GM18858 (cell line): ENCODE data around the gene BST1.
"Not testable (repeated sequence)": the region's sequence is repeated elsewhere in the genome, so short reads cannot be mapped to it uniquely, and the experiment has no call there.

ENCODE experiments used
- ATAC-seq: cut with Tn5 transposase; IDR thresholded peaks from one replicate; pipeline ENCODE4 v1.9.1; 2021; ENCODE audit not compliant: unreplicated experiment

BST1 gene

DNA sequence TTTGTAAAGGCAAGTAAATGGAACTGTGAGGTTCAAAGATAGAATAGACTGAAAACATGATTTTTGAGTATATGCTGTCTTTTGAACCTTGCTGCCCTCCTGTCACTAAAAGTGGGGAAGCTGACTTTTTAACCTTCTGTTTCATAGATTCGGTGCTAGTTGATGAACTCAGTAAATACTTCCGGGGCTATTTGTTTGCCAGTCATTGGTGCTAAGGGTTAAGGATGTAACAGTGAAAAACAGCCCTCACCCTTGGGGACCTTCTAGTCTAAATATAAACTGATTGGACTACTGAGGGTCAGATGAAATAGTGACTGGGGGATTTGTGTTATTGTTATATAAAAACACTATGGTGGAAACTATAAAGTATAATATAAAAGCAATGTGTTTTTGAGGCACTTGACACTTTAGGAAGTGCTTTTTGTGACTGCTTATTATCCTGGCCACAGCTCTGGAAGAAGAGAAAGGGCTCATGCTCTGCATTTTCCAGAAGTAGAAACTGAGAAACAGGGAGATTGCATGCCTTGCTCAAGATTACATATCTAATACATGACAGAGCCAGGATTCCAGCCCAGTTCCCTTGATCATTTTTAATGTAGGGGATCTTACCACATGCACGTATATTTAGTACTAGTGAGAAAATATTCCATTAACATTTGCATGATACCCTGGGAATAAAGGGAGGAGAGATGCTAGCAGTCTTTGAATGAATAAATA, 3.9 kb downstream of the BST1 start:
- ATAC-seq = no peak

DNA sequence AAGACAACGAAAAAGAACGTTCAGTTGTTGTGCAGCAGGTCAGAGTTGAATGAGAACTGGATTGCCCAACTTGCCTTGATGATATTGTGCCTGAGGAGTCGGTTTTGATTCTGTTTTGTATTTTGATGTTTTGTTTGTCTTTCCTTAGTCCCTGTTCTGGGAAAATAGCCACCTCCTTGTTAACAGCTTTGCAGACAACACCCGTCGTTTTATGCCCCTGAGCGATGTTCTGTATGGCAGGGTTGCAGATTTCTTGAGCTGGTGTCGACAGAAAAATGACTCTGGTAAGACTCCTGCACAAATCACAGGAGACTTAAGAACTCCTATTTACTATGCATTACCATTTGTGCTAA, 4.5 kb downstream of the BST1 start:
- ATAC-seq = no peak

DNA sequence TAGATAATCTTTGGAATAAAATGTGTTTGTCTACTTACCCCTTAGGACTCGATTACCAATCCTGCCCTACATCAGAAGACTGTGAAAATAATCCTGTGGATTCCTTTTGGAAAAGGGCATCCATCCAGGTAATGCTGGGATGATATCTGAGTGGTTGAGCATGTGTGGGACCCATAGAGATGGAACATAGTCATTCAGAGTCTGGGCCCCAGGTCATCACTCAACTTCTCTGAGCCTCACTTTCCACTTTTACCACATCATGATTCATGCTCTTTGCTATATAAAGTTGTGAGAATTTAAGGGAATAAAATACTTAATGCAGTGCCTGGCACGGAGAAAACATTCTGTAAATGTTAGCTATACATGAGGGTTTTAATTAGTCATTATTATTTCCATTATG, 8.9 kb downstream of the BST1 start:
- ATAC-seq = no peak

DNA sequence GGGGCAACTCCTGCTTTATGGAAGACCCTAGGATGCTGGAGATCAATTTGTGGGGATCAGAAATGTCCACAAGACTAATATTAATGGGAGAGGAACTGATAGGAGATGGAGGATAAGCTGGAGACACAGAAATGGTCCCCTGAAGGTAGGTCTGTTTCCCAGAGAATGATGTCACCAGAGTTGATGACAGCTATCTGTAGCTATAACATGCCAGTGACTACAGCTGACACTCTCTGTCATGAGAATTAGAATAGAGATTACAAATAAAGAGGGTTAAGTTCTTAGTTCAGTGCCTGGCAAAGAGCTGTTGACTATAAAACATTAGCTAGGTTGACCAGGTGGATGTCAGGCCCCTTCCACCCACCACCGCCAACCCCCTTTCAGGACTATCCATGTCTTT, 9.3 kb downstream of the BST1 start:
- no peak for ATAC-seq

DNA sequence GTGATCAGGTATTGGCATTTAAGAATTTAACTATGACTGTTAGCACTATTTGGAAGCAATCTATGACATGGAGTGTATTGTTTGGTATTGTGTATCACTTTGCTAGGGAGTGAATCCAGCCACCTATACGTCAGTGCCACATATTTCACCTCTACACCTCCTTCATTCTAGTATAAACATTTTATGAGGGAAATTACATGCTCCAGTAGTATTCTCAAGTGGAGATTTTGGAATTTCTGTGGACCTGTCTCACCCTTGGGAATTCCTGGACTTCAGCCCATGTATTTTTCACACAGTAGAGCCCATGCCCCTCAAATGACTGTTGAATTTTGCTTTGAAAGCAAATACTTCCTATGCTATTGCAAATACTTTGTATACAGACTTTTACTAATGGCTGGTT, 11.3 kb downstream of the BST1 start:
- no peak for ATAC-seq

DNA sequence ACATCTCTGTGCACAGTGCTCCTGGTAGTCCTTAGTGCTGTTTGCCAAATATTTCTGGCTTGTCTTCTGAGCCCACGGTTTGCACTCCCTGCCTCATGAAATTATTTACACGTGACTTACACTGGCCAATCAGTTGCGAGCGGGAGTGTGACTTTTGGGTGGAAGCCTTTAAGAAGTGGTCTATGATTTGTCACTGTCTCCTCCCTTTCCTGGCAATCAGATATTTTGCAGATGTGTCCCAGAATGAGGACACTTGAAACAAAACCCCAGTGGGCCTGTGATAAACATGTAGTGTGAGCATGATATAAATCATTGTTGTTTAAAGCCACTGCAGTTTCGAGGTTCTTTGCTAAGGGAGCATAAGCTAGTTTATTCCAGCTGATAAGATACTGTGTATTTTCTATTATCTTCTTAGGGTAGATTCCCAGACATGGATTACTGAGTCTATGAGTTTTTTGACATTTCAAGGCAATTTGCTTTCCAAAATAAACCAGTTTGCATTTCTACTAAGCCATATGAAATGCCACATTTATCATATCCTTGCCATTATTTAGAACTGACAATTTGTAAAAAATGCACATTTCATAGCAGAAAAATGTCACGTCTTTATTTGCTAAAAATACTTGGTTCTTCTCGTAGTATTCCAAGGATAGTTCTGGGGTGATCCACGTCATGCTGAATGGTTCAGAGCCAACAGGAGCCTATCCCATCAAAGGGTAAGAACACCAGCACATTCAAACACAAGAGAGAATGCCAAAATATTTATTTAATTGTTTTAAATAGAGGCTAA, 12.0 kb downstream of the BST1 start:
- no peak for ATAC-seq

DNA sequence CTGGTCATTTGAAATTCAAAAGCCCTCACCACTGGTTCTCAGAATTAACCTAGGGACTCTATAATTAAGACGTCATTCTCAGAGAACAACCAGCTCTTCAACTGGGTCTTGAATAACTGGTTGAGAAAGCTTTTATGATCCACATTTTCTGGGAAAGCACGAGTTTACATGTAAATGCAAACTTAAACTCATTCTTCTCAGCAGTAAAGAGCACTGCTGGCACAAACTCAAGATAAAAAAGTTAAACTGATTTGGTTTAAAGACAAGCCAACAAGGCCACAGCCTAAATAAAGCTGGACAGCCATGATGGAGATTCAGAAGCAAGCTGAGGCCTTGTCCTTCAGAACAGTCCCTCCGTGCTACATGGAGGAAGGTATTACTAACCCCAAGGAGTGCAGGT, 13.2 kb downstream of the BST1 start:
- no peak for ATAC-seq

DNA sequence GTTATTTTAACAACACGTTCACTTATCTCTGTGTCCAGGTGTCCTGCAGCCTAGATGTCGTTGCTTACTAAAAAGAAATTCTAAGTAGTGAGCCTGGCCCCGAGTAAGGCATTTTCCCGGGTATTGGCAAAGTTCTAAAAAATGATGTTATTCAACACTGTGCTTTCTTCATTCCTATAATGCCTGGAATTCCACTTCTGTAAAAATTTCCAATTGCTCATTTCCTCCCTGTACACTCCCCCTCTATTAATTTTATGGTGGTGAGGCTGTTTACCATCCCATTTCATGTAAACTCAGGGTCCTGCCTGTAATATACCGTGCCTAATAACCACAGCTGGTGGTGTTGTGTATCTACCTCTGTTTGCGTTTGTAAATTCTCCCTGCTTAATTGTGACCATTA, 14.2 kb downstream of the BST1 start:
- ATAC-seq = no peak

DNA sequence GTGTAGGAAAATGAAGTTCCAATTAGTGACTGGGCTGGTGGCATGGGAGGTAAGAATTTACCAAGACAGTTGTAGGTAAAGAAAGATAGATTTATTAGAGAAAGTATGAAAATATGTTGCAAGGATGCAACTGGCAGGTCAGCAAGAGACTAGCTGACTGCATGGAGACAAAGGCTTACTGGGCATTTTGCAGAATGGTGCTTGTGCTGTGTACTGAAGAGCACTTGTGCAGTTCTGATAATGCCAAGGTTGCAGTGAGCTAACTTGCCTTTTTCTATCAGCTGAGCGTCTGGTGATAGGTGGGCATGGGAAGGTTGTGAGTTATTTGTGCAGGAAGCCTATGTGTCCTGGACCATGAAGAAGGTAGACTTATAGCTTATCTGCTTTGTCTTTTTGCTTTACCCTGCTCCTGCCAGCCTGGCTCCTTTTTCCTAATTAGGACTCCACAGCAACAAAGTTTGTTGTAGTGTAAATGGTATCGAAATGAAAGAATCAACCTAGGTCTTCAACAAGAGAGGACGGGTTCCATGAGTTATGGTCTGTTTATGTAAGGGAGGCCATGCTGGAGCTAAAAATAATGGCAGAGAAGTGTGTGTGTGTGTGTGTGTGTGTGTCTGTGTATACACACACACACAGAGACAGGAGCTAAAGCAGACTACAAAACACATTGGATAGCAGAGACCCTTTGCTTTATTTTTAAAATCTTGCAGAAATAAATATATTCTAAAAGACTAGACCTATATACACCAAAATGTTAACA, 15.0 kb downstream of the BST1 start:
- ATAC-seq = no peak

DNA sequence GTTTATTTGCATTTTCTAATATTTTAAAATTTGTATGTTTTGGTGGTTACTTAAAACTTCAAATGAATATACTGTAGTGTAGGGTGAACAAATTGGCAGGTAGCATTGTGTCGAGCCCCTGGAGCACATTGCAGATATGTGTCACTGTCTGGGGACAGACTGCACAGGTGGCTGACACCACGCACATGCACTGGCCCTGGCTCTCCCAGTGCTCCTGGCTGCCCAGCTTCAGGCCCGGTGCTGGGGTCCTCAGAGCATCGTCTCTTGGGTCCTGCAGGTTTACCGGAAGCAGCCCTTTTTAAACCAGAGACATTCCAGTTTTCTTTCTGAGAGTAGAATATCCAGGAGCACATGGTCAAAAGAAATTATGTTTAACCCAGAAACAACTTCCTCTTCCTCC, 15.6 kb downstream of the BST1 start:
- ATAC-seq = no peak

DNA sequence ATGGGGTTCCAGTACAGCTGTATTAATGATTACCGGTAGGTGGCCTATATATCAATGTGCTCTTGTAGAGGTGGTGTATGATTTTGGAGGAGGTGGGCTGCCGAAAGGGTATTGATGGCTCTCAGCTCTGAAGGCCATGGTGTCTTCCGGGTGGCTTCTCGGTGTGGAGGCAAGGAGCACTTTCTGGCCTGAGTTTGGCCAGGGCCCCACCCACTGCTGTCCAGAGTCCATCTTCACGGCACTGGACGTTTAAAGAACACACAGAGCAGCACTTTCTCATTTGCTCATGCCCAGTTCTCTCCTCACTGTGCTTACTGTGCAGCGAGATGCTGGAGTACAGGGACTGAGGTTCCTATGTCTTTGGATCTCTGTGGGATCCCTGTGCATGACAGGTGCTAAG, 16.1 kb downstream of the BST1 start:
- no peak for ATAC-seq

DNA sequence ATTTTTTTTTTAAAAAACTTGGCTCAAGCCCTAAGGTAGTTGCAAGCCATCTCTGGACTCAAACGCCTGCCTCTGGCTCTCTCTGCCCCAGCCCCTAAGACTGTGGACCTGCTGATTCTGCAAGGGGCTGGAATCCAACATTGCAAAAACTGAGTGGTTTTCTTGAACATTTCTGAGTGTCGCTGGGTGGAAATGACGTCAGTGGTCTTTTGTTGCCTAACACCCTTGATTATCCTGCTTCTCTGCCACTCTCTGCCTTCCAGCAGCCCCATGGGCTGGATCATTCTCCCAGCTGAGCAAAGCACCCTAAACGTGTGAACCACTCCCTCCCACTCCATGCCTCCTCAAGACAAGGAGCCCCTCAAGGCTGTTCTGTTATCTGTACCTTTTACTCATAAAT, 16.6 kb downstream of the BST1 start:
- ATAC-seq = no peak

DNA sequence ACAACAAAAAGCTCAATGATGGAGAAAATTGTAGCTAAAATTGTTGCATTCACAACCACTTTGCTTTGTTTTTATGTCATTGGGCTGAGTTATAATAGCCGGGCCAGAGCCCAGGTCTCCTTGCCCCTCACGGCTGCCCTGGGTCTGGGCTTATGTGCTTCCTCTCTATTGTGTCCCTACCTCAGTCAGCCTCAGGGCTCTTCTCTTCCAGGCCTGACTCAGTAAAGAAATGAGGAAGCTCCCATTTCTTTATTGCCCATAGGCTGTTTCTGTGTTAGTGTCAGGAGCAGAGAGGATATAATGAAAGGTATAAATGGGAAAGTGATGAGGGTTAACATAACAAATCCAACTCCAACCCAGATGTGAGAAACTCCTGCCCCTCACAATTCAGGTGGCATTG, 18.0 kb downstream of the BST1 start:
- no peak for ATAC-seq

DNA sequence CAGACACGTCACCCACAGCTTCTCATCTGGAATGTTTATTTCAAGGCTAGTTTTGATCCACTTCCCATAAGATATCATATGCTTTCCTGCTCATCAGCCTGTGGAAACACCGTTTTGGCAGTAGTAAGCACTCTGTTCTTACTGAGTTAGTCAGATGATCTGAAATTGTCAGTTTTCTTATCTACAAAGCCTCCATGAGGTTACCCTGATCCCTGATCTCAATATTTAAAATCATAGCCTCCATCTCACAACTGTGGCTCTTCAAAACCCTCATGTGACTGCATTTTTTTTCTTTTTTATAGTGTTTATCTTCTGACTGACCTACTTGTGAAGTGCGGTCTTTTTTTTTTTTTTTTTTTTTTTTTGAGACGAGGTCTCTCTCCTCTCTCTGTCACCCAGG, 22.7 kb downstream of the BST1 start:
- no peak for ATAC-seq

DNA sequence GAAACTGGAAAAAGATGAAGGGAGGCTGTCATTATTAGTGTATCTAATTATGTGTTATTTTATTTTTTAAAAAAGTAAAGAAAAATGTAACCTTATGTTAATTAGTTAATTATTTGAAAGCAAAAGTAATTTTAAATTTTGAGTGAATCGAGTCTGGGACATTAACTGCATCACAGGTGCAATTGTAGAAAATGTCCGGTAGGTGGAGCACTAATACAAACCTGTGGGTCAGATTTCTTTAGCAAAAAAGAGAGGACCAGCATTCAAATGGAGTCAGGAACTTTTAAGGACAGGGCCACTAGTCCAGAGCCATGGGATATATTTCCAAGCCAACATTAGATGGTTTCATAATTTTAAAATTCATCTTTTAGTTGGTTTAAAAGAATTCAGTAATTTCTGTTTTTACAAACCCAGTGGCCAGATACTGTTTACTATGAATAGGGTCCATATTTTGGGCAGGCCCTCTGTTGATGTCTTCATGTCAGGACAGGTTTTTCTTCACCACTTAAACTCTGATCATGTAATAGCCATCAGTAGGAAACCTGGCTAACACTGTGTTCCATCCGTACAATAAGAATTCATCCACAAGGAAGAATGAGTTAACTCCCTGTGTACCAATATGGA, 27.2 kb downstream of the BST1 start:
- ATAC-seq = peak; percentile 58

DNA sequence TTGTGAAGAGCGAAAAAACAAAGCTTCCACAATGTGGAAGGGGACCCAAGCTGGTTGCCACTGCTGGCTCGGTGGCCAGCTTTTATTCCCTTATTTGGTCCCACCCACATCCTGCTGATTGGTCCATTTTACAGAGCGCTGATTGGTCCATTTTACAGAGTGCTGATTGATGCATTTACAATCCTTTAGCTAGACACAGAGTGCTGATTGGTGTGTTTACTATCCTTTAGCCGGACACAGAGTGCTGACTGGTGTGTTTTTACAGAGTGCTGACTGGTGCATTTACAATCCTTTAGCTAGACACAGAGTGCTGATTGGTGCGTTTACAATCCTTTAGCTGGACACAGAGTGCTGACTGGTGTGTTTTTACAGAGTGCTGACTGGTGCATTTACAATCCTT, 30.2 kb downstream of the BST1 start:
- not testable (repeated sequence) for ATAC-seq

DNA sequence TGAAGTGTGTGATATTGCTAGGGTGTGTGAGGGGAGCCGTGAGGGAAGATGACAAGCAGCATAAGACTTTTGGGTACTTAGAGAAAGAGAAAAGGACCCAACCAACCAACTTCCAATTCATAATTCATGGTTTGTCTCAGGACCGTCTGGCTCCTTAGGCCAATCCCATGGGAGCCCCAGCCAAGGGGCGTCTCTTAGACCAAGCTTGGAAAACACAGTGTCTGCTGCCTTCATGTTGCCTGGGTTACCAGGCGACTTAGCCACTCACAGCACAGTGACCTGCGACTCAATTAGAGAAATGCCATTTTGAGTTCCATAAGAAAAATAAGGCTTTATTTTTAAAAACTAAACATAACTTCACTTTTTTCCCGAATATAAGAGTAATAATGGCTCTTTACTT, 32.7 kb downstream of the BST1 start:
- ATAC-seq = no peak

DNA sequence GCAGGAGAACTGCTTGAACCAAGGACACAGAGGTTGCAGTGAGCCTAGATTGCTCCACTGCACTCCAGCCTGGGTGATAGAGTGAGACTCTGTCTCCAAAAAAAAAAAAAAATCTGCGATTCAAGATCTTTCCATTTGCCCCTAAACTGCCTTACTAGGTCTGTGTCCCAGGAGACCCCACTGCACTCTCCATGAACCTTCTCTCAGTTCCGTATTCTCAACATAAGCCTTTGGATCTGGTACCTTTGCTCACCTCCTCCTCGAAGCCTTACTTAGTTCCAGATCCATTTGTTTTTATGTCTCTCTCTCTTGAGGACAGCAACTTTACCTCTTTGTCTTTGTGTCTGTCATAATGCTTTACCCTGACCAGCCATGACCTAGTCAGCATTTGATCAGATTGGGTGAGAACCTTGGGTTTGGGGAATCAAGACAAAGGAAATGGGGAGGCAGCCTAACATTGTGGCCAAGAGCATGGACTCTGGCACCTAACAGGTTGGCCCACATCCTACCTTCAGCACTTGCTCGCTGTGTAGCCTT, 33.7 kb downstream of the BST1 start:
- no peak for ATAC-seq

DNA sequence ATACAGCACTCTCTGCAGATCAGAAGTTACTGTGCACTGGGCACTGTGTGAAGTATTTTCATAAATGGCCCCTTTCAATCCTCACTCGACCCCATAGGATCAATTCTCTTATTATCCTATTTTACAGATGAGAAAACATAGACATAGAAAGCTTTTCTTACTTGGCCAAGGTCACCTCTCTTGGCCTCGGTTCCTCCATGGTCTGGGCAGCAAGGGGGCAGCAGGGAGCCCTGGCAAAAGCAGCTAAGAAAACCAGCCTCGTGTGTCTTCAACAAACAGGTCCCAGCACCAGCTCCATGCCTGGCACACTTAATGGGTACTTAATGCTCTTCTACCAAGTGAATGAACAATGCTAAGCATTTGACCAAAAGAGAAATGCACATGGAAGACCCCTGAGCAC, 34.4 kb downstream of the BST1 start:
- ATAC-seq = no peak

DNA sequence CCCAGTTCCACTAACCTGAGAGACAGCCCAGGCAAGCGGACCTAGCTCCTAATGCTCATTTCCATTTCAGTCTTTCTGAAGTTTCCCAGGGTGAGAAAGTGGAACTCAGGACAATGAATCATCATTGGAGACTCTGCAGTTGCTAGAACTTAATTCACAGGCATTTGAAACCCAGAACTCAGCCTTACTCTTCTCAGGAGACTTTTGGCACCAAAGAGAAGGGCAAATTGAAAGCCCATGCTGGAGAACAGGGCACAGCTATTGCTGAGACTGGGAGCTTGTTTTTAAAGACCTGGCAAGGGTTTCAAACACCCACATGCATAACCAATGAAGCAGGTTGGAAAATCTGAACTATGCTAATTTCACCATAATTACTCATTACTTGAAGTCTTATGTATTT, 36.0 kb downstream of the BST1 start:
- no peak for ATAC-seq

DNA sequence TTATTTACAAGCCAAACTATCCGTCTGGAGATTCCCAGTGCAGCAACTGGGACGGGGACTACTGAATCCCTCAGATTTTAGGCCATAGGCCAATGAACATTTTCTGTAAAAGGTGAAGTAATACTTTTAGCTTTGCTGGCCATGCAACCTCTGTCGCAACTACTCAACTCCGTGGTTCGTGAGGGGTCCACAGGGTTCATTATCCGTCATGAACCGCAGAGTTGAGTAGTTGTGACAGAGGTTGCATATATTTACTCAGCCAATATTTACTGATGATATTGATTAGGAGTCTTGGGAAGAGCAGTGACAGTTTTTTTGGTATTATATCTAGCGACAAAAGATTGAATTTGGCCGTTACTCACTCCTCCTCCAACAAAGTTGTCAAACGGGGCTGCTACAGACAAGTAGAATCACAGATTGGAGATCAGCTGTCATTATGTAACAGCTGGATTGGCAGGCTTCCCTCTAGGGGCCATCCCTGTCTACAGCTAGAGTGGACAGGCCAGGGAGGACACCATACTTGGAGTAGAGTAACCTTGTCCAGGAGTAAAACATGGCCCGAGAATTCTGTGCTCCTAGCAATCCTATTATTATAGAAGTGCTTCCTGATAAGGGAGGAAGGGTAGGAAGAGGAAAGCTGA, 38.0 kb downstream of the BST1 start:
- ATAC-seq = no peak
